ENCODE measurements around the gene HMCES. TPM values are rescaled to one million over a fixed set of nuclear protein-coding genes. Genes with fewer than 3 reads are reported as not detected.

Gene HMCES
- polyA plus RNA-seq, 1 of the 3 experiments (the other 2 are of a cell fraction), result 32.4 TPM

DNA sequence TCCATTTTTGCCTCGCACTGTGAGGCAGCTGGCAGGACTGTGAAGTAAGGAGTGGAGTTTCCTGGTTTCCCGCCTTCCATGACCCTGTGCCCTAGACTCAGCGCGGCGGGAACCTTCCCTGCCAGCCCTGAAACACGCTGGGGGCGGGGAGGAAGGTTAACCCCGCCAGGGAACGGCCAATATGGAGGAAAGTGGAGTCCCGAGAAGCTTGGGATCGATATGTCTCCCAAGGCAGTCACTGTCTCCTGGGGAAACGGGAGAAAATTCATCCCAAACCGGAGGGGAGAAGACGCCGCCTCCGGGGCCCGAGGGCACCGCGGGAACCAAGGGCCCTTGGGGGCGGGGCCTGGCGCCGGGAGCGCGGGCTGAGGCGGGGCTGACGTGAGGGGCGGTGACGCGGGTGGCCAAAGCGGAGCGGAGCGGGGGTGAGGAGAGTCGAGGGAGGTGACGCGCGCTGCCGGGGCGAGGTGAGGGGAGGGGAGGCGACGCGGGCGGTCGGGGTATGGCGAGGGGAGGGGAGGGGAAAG, at the start of gene HMCES (continued):
- no peak for TF ChIP-seq USF2 (IDR thresholded peaks at IDR 0.05; ENCODE audit: borderline replicate concordance, low read depth, low read length)
- TF ChIP-seq GABPA (IDR thresholded peaks at IDR 0.05; ENCODE audit: low read depth), result no peak
- no peak for TF ChIP-seq CTCF (IDR thresholded peaks at IDR 0.05)

DNA sequence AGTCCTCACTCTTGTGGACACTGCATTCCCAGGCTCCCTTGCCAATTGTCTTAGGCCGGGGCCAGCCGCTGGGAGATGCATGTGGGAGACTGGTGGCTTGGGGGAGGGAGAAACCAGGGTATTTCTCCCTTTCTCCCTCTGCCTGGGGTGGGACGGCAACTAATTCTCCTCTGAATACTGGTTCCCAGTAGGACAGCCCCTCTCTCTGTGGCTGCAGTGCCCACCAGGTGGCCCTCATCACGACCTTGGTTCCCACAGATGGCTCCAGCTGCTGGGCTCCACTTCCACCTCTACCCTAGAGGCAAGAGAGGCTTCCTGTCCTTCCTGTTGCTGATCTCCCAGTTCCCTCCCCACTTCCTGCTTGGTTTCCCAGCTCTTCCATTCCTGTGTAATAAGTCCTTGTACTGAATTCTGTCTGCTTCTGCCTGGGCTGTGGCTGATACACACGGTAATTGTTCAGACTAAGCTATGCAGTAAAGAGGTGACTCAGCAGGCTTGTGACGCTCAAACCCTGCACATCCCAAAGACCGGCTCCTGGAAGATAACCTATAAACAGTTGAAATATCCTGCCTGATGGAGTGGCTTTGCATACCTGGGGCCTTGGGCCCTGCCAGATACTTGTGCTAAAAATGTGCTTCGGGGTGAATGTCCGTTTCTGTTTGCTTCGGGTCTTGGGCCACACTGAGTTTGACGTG, 49.6 kb upstream of the HMCES start:
- H3K4me3 ChIP-seq (ENCODE audit: low read depth in 2 of 2, low read length in 1 of 2), result no peak overlapping the region
- 65% methylated on average over 11 of the region's 11 CpGs for WGBS (ENCODE audit: low lambda C conversion rate)
- no peaks in the 10 kb centered on the region for H3K9me3 ChIP-seq
- H3K36me3 ChIP-seq (replicated peaks in 1 of 2; ENCODE audit: control insufficient read depth in 1 of 2, insufficient read depth in 2 of 2, low read length in 1 of 2), result no peaks in the 10 kb centered on the region
- H4K20me1 ChIP-seq (ENCODE audit: insufficient read depth), result no peaks in the 10 kb centered on the region
- peak; percentile 42 for DNase-seq
- H2AFZ ChIP-seq (ENCODE audit: low read depth), result peak overlapping the region; percentile 64
- no peaks in the 10 kb centered on the region for H3K27me3 ChIP-seq (ENCODE audit: insufficient read depth)
- no peaks in the 10 kb centered on the region for H3K9me2 ChIP-seq
- H3K9ac ChIP-seq, result peak overlapping the region; percentile 15; the same call in 1 of the 2 replicates
- ChIA-PET POLR2A (no interaction called here), CTCF (interaction anchor here (0.5 to 8.8 kb wide), 2 partner anchors 17 to 176 kb away, joined by 3 to 49 read pairs; no protein-coding TSS in a partner anchor)
- H3K79me2 ChIP-seq (ENCODE audit: insufficient read depth), result no peaks in the 10 kb centered on the region
- peaks cover 44% of the 10 kb centered on the region for H3F3A ChIP-seq (replicated peaks; ENCODE audit: insufficient read depth)
- H3K4me1 ChIP-seq (ENCODE audit: control insufficient read depth in 1 of 2, insufficient read depth in 2 of 2, low read depth in 1 of 2, low read length in 1 of 2), result peaks cover 3 to 32% of the 10 kb centered on the region in 2 experiments; a peak in 2 of 4 replicates
- peak overlapping the region in 1 of 2 experiments; percentile 75; a peak in 2 of 4 replicates for H3K27ac ChIP-seq (ENCODE audit: low read depth in 2 of 2, low read length in 1 of 2)
- H3K4me2 ChIP-seq, result peak overlapping the region; percentile 28; the same call in 1 of the 2 replicates
- TF ChIP-seq JUND (IDR thresholded peaks at IDR 0.05) (peak; percentile 48; the same call in 1 of the 2 replicates), GABPA (IDR thresholded peaks at IDR 0.05; ENCODE audit: low read depth) (peak; percentile 53), RCOR1 (IDR thresholded peaks at IDR 0.05; ENCODE audit: low read length) (no peak), ELF1 (IDR thresholded peaks at IDR 0.05) (no peak), RFX5 (IDR thresholded peaks at IDR 0.05; ENCODE audit: low read length) (no peak), FOSL2 (IDR thresholded peaks at IDR 0.05; ENCODE audit: borderline replicate concordance, low read depth) (peak; percentile 56; the same call in 1 of the 2 replicates), REST (IDR thresholded peaks at IDR 0.05; ENCODE audit: low read depth, low read length) (no peak), TCF12 (IDR thresholded peaks at IDR 0.05) (no peak), MEF2A (IDR thresholded peaks at IDR 0.05; ENCODE audit: borderline replicate concordance, low read depth) (no peak), EP300 (IDR thresholded peaks at IDR 0.05; ENCODE audit: borderline replicate concordance in 1 of 2, low read depth in 1 of 2, low read length in 1 of 2) (no peak), RXRA (IDR thresholded peaks at IDR 0.05; ENCODE audit: borderline replicate concordance, low read depth) (no peak), FOXM1 (IDR thresholded peaks at IDR 0.05; ENCODE audit: low read depth) (no peak), IRF3 (IDR thresholded peaks at IDR 0.05; ENCODE audit: low read depth, low read length) (no peak)
- TF ChIP-seq, protein P1, sequence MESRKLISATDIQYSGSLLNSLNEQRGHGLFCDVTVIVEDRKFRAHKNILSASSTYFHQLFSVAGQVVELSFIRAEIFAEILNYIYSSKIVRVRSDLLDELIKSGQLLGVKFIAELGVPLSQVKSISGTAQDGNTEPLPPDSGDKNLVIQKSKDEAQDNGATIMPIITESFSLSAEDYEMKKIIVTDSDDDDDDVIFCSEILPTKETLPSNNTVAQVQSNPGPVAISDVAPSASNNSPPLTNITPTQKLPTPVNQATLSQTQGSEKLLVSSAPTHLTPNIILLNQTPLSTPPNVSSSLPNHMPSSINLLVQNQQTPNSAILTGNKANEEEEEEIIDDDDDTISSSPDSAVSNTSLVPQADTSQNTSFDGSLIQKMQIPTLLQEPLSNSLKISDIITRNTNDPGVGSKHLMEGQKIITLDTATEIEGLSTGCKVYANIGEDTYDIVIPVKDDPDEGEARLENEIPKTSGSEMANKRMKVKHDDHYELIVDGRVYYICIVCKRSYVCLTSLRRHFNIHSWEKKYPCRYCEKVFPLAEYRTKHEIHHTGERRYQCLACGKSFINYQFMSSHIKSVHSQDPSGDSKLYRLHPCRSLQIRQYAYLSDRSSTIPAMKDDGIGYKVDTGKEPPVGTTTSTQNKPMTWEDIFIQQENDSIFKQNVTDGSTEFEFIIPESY (IDR thresholded peaks at IDR 0.05; ENCODE audit: borderline replicate concordance, low read depth), result no peak
- TF ChIP-seq, protein P2, sequence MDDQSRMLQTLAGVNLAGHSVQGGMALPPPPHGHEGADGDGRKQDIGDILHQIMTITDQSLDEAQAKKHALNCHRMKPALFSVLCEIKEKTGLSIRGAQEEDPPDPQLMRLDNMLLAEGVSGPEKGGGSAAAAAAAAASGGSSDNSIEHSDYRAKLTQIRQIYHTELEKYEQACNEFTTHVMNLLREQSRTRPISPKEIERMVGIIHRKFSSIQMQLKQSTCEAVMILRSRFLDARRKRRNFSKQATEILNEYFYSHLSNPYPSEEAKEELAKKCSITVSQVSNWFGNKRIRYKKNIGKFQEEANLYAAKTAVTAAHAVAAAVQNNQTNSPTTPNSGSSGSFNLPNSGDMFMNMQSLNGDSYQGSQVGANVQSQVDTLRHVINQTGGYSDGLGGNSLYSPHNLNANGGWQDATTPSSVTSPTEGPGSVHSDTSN (IDR thresholded peaks at IDR 0.05), result no peak
- TF ChIP-seq, protein P3, sequence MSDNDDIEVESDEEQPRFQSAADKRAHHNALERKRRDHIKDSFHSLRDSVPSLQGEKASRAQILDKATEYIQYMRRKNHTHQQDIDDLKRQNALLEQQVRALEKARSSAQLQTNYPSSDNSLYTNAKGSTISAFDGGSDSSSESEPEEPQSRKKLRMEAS (IDR thresholded peaks at IDR 0.05; ENCODE audit: low read depth), result peak; percentile 43; the same call in 1 of the 2 replicates
